ENCODE measurements around the gene TAS2R38.

TAS2R38 gene

DNA sequence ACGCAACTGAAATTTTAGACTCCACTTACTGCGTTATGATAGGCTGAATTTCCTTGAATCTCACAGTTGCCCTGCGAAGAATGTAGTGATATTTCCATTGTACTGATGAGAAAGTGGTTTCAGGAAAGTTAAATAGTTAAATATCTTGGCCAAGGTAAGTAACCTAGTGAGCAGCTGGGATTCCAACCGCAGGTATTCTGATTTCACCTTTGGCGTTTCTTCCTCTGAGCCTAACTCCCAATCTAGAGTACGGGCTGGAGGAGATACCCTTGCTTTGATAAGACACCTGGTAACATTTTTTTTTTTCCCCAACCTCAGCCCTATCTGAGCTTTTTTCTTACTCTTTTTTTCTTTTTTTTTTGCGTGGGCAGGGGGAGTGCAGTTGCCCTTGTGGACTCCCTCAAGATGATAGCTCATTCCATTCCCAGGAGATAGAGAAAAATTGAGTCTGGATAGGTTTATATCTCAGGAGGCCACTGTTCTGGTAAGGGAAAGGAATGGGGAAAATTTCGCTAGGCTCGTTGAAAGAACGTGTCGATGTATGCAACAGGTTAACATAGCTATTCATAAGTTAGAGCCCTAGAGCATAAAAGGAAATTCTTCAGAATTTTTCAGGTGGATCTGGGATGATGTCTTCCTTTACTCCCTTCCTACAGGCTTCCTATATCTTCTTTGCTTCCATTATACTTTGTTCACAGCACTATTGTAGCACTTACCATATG is 3.1 kb upstream of the TAS2R38 start:
- Histone ChIP-seq H3K27me3 (ENCODE audit: insufficient read depth, insufficient read length) (no peaks in the 10 kb centered on the region), H3K9ac (ENCODE audit: insufficient read length, low read depth) (no peak overlapping the region), H3K36me3 (ENCODE audit: insufficient read depth, insufficient read length, low read length) (no peaks in the 10 kb centered on the region), H3K4me3 (ENCODE audit: insufficient read length, low read depth) (no peak overlapping the region), H3K9me3 (ENCODE audit: insufficient read depth, low read length) (no peaks in the 10 kb centered on the region; the same call in 1 of the 2 replicates), H3K4me1 (ENCODE audit: insufficient read depth, insufficient read length) (peaks cover 2% of the 10 kb centered on the region)
- DNase-seq (ENCODE audit: low read depth, low spot score), result no peak
- TF ChIP-seq ZNF274 (IDR thresholded peaks at IDR 0.05; ENCODE audit: low read depth, low read length) (no peak), SUZ12 (IDR thresholded peaks at IDR 0.05; ENCODE audit: extremely low read depth, insufficient read depth, insufficient read length) (no peak), YY1 (IDR thresholded peaks at IDR 0.05; ENCODE audit: insufficient read depth, insufficient read length) (no peak)

DNA sequence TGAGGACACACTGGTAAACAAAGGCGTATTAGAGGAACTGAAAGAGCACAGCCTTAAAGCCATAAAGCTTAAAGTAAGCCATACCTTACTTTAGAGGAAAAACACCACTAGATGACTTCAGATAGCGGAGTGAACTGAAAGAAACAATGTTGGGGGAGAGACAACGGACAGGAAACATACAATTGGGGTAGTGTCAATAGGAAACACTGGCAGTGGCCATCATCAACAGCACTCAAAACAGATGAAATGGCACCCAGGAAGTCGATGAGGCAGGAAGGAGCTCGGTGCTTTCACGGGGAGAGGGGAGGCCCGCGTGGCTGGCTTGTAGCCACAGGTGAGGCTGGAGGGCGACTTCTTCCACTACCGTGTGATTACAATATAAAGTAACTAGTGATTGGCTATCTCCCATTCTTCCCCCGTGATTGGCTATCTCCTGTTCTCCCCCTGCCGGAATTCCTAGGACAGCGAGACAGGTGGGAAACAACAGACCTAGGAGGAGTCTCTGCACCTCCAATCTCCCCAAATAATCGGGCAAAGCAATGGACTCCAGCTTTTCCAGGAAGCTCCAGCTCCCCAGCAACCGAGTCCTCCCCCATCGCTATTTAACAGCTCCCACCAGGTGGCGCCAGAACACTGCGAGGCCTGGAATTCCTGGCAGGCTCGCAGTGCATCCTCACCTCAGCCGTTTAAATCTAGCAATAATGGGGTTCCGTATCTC is 2.4 kb upstream of the TAS2R38 start:
- no peaks in the 10 kb centered on the region for H3K36me3 ChIP-seq (ENCODE audit: insufficient read depth, insufficient read length, low read length)
- no peak overlapping the region for H3K9ac ChIP-seq (ENCODE audit: insufficient read length, low read depth)
- H3K4me1 ChIP-seq (ENCODE audit: insufficient read depth, insufficient read length), result peaks cover 2% of the 10 kb centered on the region
- no peaks in the 10 kb centered on the region for H3K27me3 ChIP-seq (ENCODE audit: insufficient read depth, insufficient read length)
- DNase-seq (ENCODE audit: low read depth, low spot score), result peak; percentile 75
- H3K4me3 ChIP-seq (ENCODE audit: insufficient read length, low read depth), result no peak overlapping the region
- TF ChIP-seq ZNF274 (IDR thresholded peaks at IDR 0.05; ENCODE audit: low read depth, low read length), result no peak
- H3K9me3 ChIP-seq (ENCODE audit: insufficient read depth, low read length), result no peaks in the 10 kb centered on the region; the same call in 1 of the 2 replicates

- Histone ChIP-seq H3K4me3 (ENCODE audit: insufficient read length, low read depth) (no peak overlapping the region), H3K9me3 (ENCODE audit: insufficient read depth, low read length) (no peaks in the 10 kb centered on the region; the same call in 1 of the 2 replicates), H3K9ac (ENCODE audit: insufficient read length, low read depth) (no peak overlapping the region), H3K36me3 (ENCODE audit: insufficient read depth, insufficient read length, low read length) (no peaks in the 10 kb centered on the region), H3K4me1 (ENCODE audit: insufficient read depth, insufficient read length) (peaks cover 2% of the 10 kb centered on the region), H3K27me3 (ENCODE audit: insufficient read depth, insufficient read length) (no peaks in the 10 kb centered on the region)
- TF ChIP-seq SUZ12 (IDR thresholded peaks at IDR 0.05; ENCODE audit: extremely low read depth, insufficient read depth, insufficient read length), result no peak
- TF ChIP-seq YY1 (IDR thresholded peaks at IDR 0.05; ENCODE audit: insufficient read depth, insufficient read length), result no peak
- no peak for TF ChIP-seq ZNF274 (IDR thresholded peaks at IDR 0.05; ENCODE audit: low read depth, low read length)
- DNase-seq (ENCODE audit: low read depth, low spot score), result no peak
Observed at GRCh38 chr7:141974831-141975230, 1.3 kb upstream of the TAS2R38 start.

DNA sequence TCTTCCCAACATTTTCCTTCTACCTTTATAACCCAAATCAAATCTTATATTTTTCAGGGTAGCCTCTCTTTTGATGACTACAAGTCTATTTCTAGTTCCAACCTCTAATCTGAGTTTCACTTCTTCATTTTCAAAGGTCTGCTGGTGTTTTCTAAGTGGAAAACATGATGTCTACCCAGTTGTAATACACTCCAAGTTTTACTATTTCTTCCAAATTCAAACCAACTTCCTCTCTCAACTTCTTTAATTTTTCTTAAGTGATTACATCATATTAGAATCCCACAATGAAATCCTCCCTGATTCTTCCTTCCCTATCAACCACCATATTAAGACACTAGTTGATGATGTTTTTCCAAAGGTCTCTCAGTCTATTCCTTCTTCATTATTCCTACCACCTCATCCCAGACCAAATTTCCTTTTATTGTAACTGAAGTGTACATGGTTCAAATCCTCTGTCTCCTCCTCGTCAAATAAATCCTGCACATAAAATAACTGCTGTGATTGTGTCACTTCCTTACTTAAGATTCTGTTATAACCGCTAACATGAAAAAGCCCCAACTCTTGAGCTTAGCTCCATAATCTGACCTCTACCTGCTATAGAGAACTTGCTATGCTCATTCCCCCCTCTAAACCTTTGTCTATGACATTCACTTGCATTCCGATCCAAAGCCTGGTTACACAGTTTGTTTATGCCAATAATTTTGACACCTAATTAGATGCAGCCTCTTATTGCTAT is 12.7 kb downstream of the TAS2R38 start:
- Histone ChIP-seq H3K9ac (ENCODE audit: insufficient read length, low read depth) (no peak overlapping the region), H3K27me3 (ENCODE audit: insufficient read depth, insufficient read length) (no peaks in the 10 kb centered on the region), H3K4me1 (ENCODE audit: insufficient read depth, insufficient read length) (no peaks in the 10 kb centered on the region), H3K36me3 (ENCODE audit: insufficient read depth, insufficient read length, low read length) (no peaks in the 10 kb centered on the region), H3K9me3 (ENCODE audit: insufficient read depth, low read length) (no peaks in the 10 kb centered on the region), H3K4me3 (ENCODE audit: insufficient read length, low read depth) (no peak overlapping the region)
- no peak for DNase-seq (ENCODE audit: low read depth, low spot score)
- TF ChIP-seq SUZ12 (IDR thresholded peaks at IDR 0.05; ENCODE audit: extremely low read depth, insufficient read depth, insufficient read length), result no peak
- no peak for TF ChIP-seq YY1 (IDR thresholded peaks at IDR 0.05; ENCODE audit: insufficient read depth, insufficient read length)
- TF ChIP-seq ZNF274 (IDR thresholded peaks at IDR 0.05; ENCODE audit: low read depth, low read length), result no peak

DNA sequence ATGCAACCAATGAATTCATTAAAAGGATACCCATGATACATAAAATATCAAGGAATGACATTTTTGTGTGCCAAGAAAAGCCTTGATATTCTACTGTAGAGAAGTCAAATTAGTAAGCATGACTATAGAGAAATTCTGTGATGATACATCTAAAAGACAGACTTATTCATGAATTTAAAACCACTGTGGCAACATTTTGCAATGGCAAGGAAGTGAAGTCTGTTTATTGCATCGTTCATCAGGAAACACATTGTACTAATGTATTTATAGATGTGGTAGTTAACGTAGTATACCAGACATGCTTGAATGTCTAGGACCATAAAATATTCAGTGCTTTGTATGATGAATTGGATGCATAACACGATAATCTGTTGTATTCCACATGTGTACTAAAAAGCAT is 17.5 kb downstream of the TAS2R38 start:
- Histone ChIP-seq H3K4me3 (ENCODE audit: insufficient read length, low read depth) (no peak overlapping the region), H3K4me1 (ENCODE audit: insufficient read depth, insufficient read length) (no peaks in the 10 kb centered on the region), H3K27me3 (ENCODE audit: insufficient read depth, insufficient read length) (no peaks in the 10 kb centered on the region), H3K9ac (ENCODE audit: insufficient read length, low read depth) (no peak overlapping the region), H3K36me3 (ENCODE audit: insufficient read depth, insufficient read length, low read length) (no peaks in the 10 kb centered on the region), H3K9me3 (ENCODE audit: insufficient read depth, low read length) (no peaks in the 10 kb centered on the region)
- DNase-seq (ENCODE audit: low read depth, low spot score), result no peak
- TF ChIP-seq YY1 (IDR thresholded peaks at IDR 0.05; ENCODE audit: insufficient read depth, insufficient read length), result no peak
- TF ChIP-seq ZNF274 (IDR thresholded peaks at IDR 0.05; ENCODE audit: low read depth, low read length), result no peak

DNA sequence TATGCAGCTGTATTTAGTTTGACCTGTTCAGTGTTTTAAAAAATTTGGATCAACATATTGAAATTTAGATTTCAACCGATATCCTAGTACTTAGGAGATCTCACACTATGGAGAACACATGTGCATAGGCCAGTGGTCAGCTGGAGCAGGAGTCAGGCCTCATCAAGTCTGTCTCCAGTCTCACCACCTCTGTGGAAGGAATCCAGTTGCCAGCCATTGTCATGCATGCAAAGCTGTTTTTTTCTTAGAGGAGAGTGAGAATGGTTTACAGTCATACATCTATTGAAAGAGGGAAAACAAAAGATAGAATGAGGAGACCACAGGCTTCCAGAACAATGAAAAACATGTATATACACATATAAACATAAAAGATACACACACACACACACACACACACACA is 19.2 kb downstream of the TAS2R38 start:
- TF ChIP-seq YY1 (IDR thresholded peaks at IDR 0.05; ENCODE audit: insufficient read depth, insufficient read length) (no peak), ZNF274 (IDR thresholded peaks at IDR 0.05; ENCODE audit: low read depth, low read length) (no peak), SUZ12 (IDR thresholded peaks at IDR 0.05; ENCODE audit: extremely low read depth, insufficient read depth, insufficient read length) (no peak)
- no peak overlapping the region for H3K9ac ChIP-seq (ENCODE audit: insufficient read length, low read depth)
- peak; percentile 48 for DNase-seq (ENCODE audit: low read depth, low spot score)
- H3K4me1 ChIP-seq (ENCODE audit: insufficient read depth, insufficient read length), result no peaks in the 10 kb centered on the region
- no peaks in the 10 kb centered on the region for H3K36me3 ChIP-seq (ENCODE audit: insufficient read depth, insufficient read length, low read length)
- no peaks in the 10 kb centered on the region for H3K27me3 ChIP-seq (ENCODE audit: insufficient read depth, insufficient read length)
- H3K4me3 ChIP-seq (ENCODE audit: insufficient read length, low read depth), result no peak overlapping the region
- no peaks in the 10 kb centered on the region for H3K9me3 ChIP-seq (ENCODE audit: insufficient read depth, low read length)

- no peak overlapping the region for H3K4me3 ChIP-seq (ENCODE audit: insufficient read length, low read depth)
Observed at GRCh38 chr7:141952461-141952860, 21.1 kb downstream of the TAS2R38 start.

More at GRCh38 chr7:141952461-141952860, 21.1 kb downstream of the TAS2R38 start:
- H3K9ac ChIP-seq (ENCODE audit: insufficient read length, low read depth), result no peak overlapping the region
- H3K27me3 ChIP-seq (ENCODE audit: insufficient read depth, insufficient read length), result no peaks in the 10 kb centered on the region
- no peaks in the 10 kb centered on the region for H3K4me1 ChIP-seq (ENCODE audit: insufficient read depth, insufficient read length)
- no peaks in the 10 kb centered on the region for H3K36me3 ChIP-seq (ENCODE audit: insufficient read depth, insufficient read length, low read length)
- DNase-seq (ENCODE audit: low read depth, low spot score), result no peak
- TF ChIP-seq SUZ12 (IDR thresholded peaks at IDR 0.05; ENCODE audit: extremely low read depth, insufficient read depth, insufficient read length) (no peak), YY1 (IDR thresholded peaks at IDR 0.05; ENCODE audit: insufficient read depth, insufficient read length) (no peak), ZNF274 (IDR thresholded peaks at IDR 0.05; ENCODE audit: low read depth, low read length) (no peak)
- no peaks in the 10 kb centered on the region for H3K9me3 ChIP-seq (ENCODE audit: insufficient read depth, low read length)
